Neural progenitor cell (in vitro differentiated cells): ENCODE data around the gene MSMO1. TPM values are rescaled to one million over a fixed set of nuclear protein-coding genes. Genes with fewer than 3 reads are reported as not detected.

ENCODE experiments used
- DNase-seq: peaks from one replicate; pipeline ENCODE4 v3.0.0-alpha.2; 2016; ENCODE audit warnings: low spot score
- H2AFZ ChIP-seq: fragments of 200-600 bp; sonication (generic); replicated peaks from 2 replicates; pipeline ENCODE4 v1.6.1; 2016; ENCODE audit warnings: antibody characterized with exemption
- H3F3A ChIP-seq: fragments of 200-600 bp; sonication (generic); 2 replicates; pipeline ENCODE4 v1.6.1; 2016; ENCODE audit warnings: antibody characterized with exemption, low read depth
- H3K27ac ChIP-seq: fragments of 200-600 bp; sonication (generic); 2 replicates; pipeline ENCODE4 v1.5.1; 2016; ENCODE audit warnings: mild to moderate bottlenecking
- H3K27me3 ChIP-seq: fragments of 200-600 bp; sonication (generic); 2 replicates; pipeline ENCODE4 v1.6.1; 2016; ENCODE audit warnings: mild to moderate bottlenecking, moderate library complexity
- H3K36me3 ChIP-seq: fragments of 200-600 bp; sonication (generic); 2 replicates; pipeline ENCODE4 v1.5.1; 2016
- H3K4me1 ChIP-seq: fragments of 200-600 bp; sonication (generic); 2 replicates; pipeline ENCODE4 v1.6.1; 2016; ENCODE audit warnings: mixed run types
- H3K4me2 ChIP-seq: fragments of 200-600 bp; sonication (generic); 2 replicates; pipeline ENCODE4 v1.6.1; 2016
- H3K4me3 ChIP-seq: fragments of 200-600 bp; sonication (generic); 2 replicates; pipeline ENCODE4 v1.5.1; 2016
- H3K79me2 ChIP-seq: fragments of 200-600 bp; sonication (generic); 2 replicates; pipeline ENCODE4 v1.6.1; 2016; ENCODE audit warnings: low read depth
- H3K9ac ChIP-seq: fragments of 200-600 bp; sonication (generic); 2 replicates; pipeline ENCODE4 v1.6.1; 2016
- H3K9me3 ChIP-seq: fragments of 200-600 bp; sonication (generic); 2 replicates; pipeline ENCODE4 v1.5.1; 2016; ENCODE audit warnings: low read depth
- H4K20me1 ChIP-seq: fragments of 200-600 bp; sonication (generic); 2 replicates; pipeline ENCODE4 v1.6.1; 2016; ENCODE audit warnings: low read depth
- H3K27ac Mint-ChIP-seq: 3 replicates; pipeline ENCODE4 v1.8.0; 2021; ENCODE audit warnings: mixed read lengths
- H3K27me3 Mint-ChIP-seq: 2 replicates; pipeline ENCODE4 v1.8.0; 2022; ENCODE audit warnings: low read depth, mild to moderate bottlenecking, inconsistent platforms, moderate library complexity, mixed read lengths; ENCODE audit not compliant: insufficient read depth
- H3K36me3 Mint-ChIP-seq: 3 replicates; pipeline ENCODE4 v1.8.0; 2021; ENCODE audit warnings: mixed read lengths
- H3K4me1 Mint-ChIP-seq: 3 replicates; pipeline ENCODE4 v1.8.0; 2021; ENCODE audit warnings: mixed read lengths
- H3K4me3 Mint-ChIP-seq: 3 replicates; pipeline ENCODE4 v1.8.0; 2021; ENCODE audit warnings: mild to moderate bottlenecking, moderate library complexity, mixed read lengths
- H3K9me3 Mint-ChIP-seq: 3 replicates; pipeline ENCODE4 v1.8.0; 2020; ENCODE audit warnings: mixed read lengths
- CTCF ChIP-seq: fragments of 200-600 bp; sonication (generic); IDR thresholded peaks from 2 replicates; pipeline ENCODE4 v1.5.1; 2017; ENCODE audit warnings: antibody characterized with exemption, mild to moderate bottlenecking
- EZH2 ChIP-seq: fragments of 200-600 bp; sonication (generic); IDR thresholded peaks from 2 replicates; pipeline ENCODE4 v1.6.1; 2017; ENCODE audit warnings: antibody characterized with exemption, mild to moderate bottlenecking, moderate library complexity
- EZH2phosphoT487 ChIP-seq: fragments of 200-600 bp; sonication (generic); IDR thresholded peaks from 2 replicates; pipeline ENCODE4 v1.6.1; 2017; ENCODE audit warnings: antibody characterized with exemption
- microRNA counts: library from miRNA; unstranded; fragments of <30 nt; microRNA quantifications from one replicate; lab custom pipeline; 2016
- microRNA-seq: library from miRNA; unstranded; fragments of <30 nt; microRNA quantifications from one replicate; pipeline ENCODE4, GENCODE V29; 2016
- small RNA-seq: library from RNA; depleted of rRNA; stranded (forward); fragments of <200 nt; gene quantifications from one replicate; pipeline ENCODE3, GENCODE V24; 2015
- total RNA-seq: library from RNA; depleted of rRNA; stranded (reverse); fragments of >200 nt; gene quantifications from 2 replicates; pipeline ENCODE4 v1.2.3, GENCODE V29; 2015; ENCODE audit warnings: low replicate concordance

Gene MSMO1
- total RNA-seq, 1 donor from 2014 or later = 298 TPM

- no peak overlapping the region for H3K27ac ChIP-seq
- H3K36me3 ChIP-seq = no peaks in the 10 kb centered on the region
- H3F3A ChIP-seq = peaks cover 14% of the 10 kb centered on the region
- no peak for TF ChIP-seq CTCF
- TF ChIP-seq EZH2phosphoT487 = no peak
- TF ChIP-seq EZH2 = no peak
- peaks cover 22% of the 10 kb centered on the region for H4K20me1 ChIP-seq
- H2AFZ ChIP-seq = no peak overlapping the region
- no peaks in the 10 kb centered on the region for H3K79me2 ChIP-seq
- no peaks in the 10 kb centered on the region for H3K9me3 ChIP-seq
- DNase-seq = no peak
- H3K27me3 ChIP-seq = peaks cover 17% of the 10 kb centered on the region
- H3K27me3 Mint-ChIP-seq = no peaks in the 10 kb centered on the region
- H3K4me3 Mint-ChIP-seq = no peak overlapping the region
- no peak overlapping the region for H3K4me2 ChIP-seq
- no peaks in the 10 kb centered on the region for H3K9me3 Mint-ChIP-seq
- H3K4me1 ChIP-seq = peaks cover 30% of the 10 kb centered on the region
- no peak overlapping the region for H3K27ac Mint-ChIP-seq
- H3K9ac ChIP-seq = no peak overlapping the region
- H3K4me1 Mint-ChIP-seq = peaks cover 33% of the 10 kb centered on the region
- H3K4me3 ChIP-seq = no peak overlapping the region
- no peaks in the 10 kb centered on the region for H3K36me3 Mint-ChIP-seq
Observed at GRCh38 chr4:165386328-165386727, 58.9 kb downstream of the MSMO1 start.

DNA sequence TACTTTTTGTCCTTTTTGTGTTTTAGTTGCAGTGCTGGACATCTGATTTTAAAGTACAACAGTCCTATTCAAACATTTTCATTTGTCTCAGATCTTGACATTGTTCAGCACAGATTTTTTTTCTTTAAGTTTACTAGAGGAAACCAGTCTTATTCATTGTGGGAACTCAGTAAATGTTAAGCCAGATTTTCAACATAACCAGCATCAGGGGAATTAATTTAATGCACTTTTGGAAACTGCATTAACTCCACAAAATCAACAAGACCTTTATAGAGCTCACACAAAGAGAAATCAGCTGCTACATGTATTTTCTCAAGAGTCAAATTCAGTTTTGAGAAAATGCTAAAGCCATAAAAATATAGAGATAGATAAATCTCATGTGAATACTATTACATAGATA, 61.3 kb downstream of the MSMO1 start:
- Histone ChIP-seq H3K9me3 (no peaks in the 10 kb centered on the region), H3K4me1 (peaks cover 7% of the 10 kb centered on the region), H3K27me3 (peaks cover 3% of the 10 kb centered on the region), H3K4me3 (no peak overlapping the region), H3K36me3 (no peaks in the 10 kb centered on the region), H3K27ac (no peak overlapping the region), H4K20me1 (peaks cover under 1% of the 10 kb centered on the region), H3K9ac (no peak overlapping the region), H3K4me2 (no peak overlapping the region), H3K79me2 (no peaks in the 10 kb centered on the region), H3F3A (no peaks in the 10 kb centered on the region), H2AFZ (no peak overlapping the region)
- DNase-seq = no peak
- H3K27me3 Mint-ChIP-seq = no peaks in the 10 kb centered on the region
- peaks cover 18% of the 10 kb centered on the region for H3K4me1 Mint-ChIP-seq
- no peak for TF ChIP-seq CTCF
- TF ChIP-seq EZH2 = no peak
- TF ChIP-seq EZH2phosphoT487 = no peak
- H3K27ac Mint-ChIP-seq = no peak overlapping the region
- H3K36me3 Mint-ChIP-seq = no peaks in the 10 kb centered on the region
- no peak overlapping the region for H3K4me3 Mint-ChIP-seq
- no peaks in the 10 kb centered on the region for H3K9me3 Mint-ChIP-seq

MicroRNAs within 50 kb of the gene (microRNA counts, 767-probe panel; counts per million panel counts)
- microRNA hsa-miR-578 (lab: Ali Mortazavi, UCI) = 460 counts per million, percentile 90 among the panel's probes with 10 or more counts

Small RNA genes within 50 kb of the gene (microRNA-seq; reads per million reads assigned to microRNA genes)
- gene MIR578 = not detected

Small RNA genes within 50 kb of the gene (small RNA-seq; reads per million reads assigned to genes)
- gene MIR578 = not detected

Other genes with a start within 250 kb of the MSMO1 start
- 11.3 and 16.1 TPM in 2 replicates for gene TMEM192, start 214.8 kb upstream of the MSMO1 start, total RNA-seq
- 18.6 and 24.3 TPM in 2 replicates for gene KLHL2, start 120.1 kb upstream of the MSMO1 start, total RNA-seq
- gene CPE, start 51.3 kb downstream of the MSMO1 start, total RNA-seq = 43.6 and 47.4 TPM in 2 replicates